Measurements from ENCODE around the gene OR10D3.

GRCh38 chr11:124183068-124183467 lies at the start of gene OR10D3:
- TF ChIP-seq CTCF (IDR thresholded peaks at IDR 0.05; ENCODE audit: low read depth, low read length) = no peak
- TF ChIP-seq POLR2A (IDR thresholded peaks at IDR 0.05; ENCODE audit: extremely low read depth, insufficient read length) = no peak
- no peak for TF ChIP-seq MYC (IDR thresholded peaks at IDR 0.05; ENCODE audit: low read depth, low read length)
- TF ChIP-seq, protein P1, sequence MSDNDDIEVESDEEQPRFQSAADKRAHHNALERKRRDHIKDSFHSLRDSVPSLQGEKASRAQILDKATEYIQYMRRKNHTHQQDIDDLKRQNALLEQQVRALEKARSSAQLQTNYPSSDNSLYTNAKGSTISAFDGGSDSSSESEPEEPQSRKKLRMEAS (IDR thresholded peaks at IDR 0.05; ENCODE audit: low read depth, low read length) = no peak
